K562 (cell line): ENCODE data around the gene PHF1. TPM values are rescaled to one million over a fixed set of nuclear protein-coding genes. Genes with fewer than 3 reads are reported as not detected.

Source experiments
- CBX8 ChIP-seq: fragments of 200-600 bp; sonication (generic); IDR thresholded peaks from 2 replicates; pipeline ENCODE4 v1.6.1; 2012; ENCODE audit warnings: borderline replicate concordance, mixed run types, low read depth, mild to moderate bottlenecking, moderate library complexity, mixed read lengths, low read length, control low read depth, inconsistent platforms; ENCODE audit not compliant: poor library complexity, severe bottlenecking; ENCODE audit errors: extremely low read depth
- CHCHD3 ChIP-seq: fragments of 250-450 bp; sonication (Bioruptor Pico); IDR thresholded peaks from 2 replicates; pipeline ENCODE4 v2.1.2; 2022; ENCODE audit warnings: mild to moderate bottlenecking
- HCFC1 ChIP-seq: IDR thresholded peaks from 2 replicates; pipeline ENCODE4 v1.6.1; 2012; ENCODE audit warnings: low read depth, low read length, improper control_type of control experiment
- IRF2 ChIP-seq: sonication (generic); formaldehyde crosslinking; IDR thresholded peaks from 2 replicates; pipeline ENCODE4 v1.8.1; 2022; ENCODE audit warnings: mild to moderate bottlenecking, missing genetic modification reagents
- MTA1 ChIP-seq: fragments of 450-650 bp; IDR thresholded peaks from 2 replicates; pipeline ENCODE4 v1.6.1; 2017; ENCODE audit warnings: borderline replicate concordance
- NEUROD1 ChIP-seq: fragments of 150-350 bp; IDR thresholded peaks from 2 replicates; pipeline ENCODE4 v1.6.1; 2014; ENCODE audit warnings: borderline replicate concordance, low read length, low read depth; ENCODE audit not compliant: partially characterized antibody
- NFYB ChIP-seq: IDR thresholded peaks from 2 replicates; pipeline ENCODE4 v1.6.1; 2011; ENCODE audit warnings: mild to moderate bottlenecking, moderate library complexity; ENCODE audit not compliant: insufficient read length; ENCODE audit errors: extremely low read depth
- SMAD3 ChIP-seq: fragments of 450-650 bp; formaldehyde crosslinking; conservative IDR thresholded peaks from 2 replicates; pipeline ENCODE4 v1.4.0; 2020; ENCODE audit warnings: mild to moderate bottlenecking
- SMARCE1 ChIP-seq: fragments of 450-650 bp; IDR thresholded peaks from 2 replicates; pipeline ENCODE4 v1.7.1; 2016; ENCODE audit warnings: mild to moderate bottlenecking
- SRF ChIP-seq, 2 experiments: fragments of 250-450, 450-650 bp in 1 of 2; sonication (Bioruptor Pico) in 1 of 2; sonication (generic) in 1 of 2; formaldehyde crosslinking; IDR thresholded peaks; 2 replicates each; pipeline versions ENCODE4 v1.5.0 to v1.5.1; 2020 to 2022; ENCODE audit warnings: mild to moderate bottlenecking in 1 of 2, missing genetic modification reagents in 1 of 2
- SRSF3 ChIP-seq: fragments of 200-400 bp; formaldehyde crosslinking; IDR thresholded peaks from 2 replicates; pipeline ENCODE4 v1.6.1; 2016; ENCODE audit warnings: mild to moderate bottlenecking, low read length, moderate library complexity; ENCODE audit not compliant: insufficient read depth
- STAT5B ChIP-seq: fragments of 250-450 bp; sonication (Bioruptor Pico); IDR thresholded peaks from 2 replicates; pipeline ENCODE4 v1.8.0; 2021; ENCODE audit warnings: mild to moderate bottlenecking, inconsistent platforms
- TEAD1 ChIP-seq, 2 experiments: fragments of 450-650 bp in 1 of 2; sonication (generic) in 1 of 2; formaldehyde crosslinking; IDR thresholded peaks; 2 replicates each; pipeline versions ENCODE4 v1.4.0 to v1.8.0; 2020 to 2022; ENCODE audit warnings: mild to moderate bottlenecking in 2 of 2, missing genetic modification reagents in 1 of 2
- ZNF134 ChIP-seq: fragments of 250-450 bp; sonication (Bioruptor Pico); conservative IDR thresholded peaks from 2 replicates; pipeline ENCODE4 v1.4.0; 2020
- ZNF41 ChIP-seq: fragments of 250-450 bp; sonication (Bioruptor Pico); conservative IDR thresholded peaks from 2 replicates; pipeline ENCODE4 v1.4.0; 2020; ENCODE audit warnings: mild to moderate bottlenecking
- polyA plus RNA-seq, 8 experiments: library from polyadenylated mRNA; depleted of rRNA in 4 of 8; stranded (reverse) in 5 of 8; unstranded in 3 of 8; fragments of >200 nt; fragmentation: Nextera tagmentation in 2 of 8; fragmentation: Illumina TruSeq in 1 of 8; extraction: Ambion mirVana in 2 of 8; extraction: Trizol in 1 of 8; gene quantifications; 2 replicates each; pipeline versions ENCODE4 v1.2.1 to v1.2.3, GENCODE V29; 2011 to 2014; ENCODE audit warnings: inconsistent platforms in 1 of 8, missing spikeins in 1 of 8
- total RNA-seq, 7 experiments: library from RNA; depleted of rRNA in 6 of 7; stranded (reverse); fragments of >200 nt in 6 of 7; fragmentation: Illumina TruSeq in 2 of 7; extraction: Trizol in 2 of 7; gene quantifications; 2 replicates each; pipeline versions ENCODE4 v1.2.1 to v1.2.3, GENCODE V29; 2011 to 2021; ENCODE audit warnings: low replicate concordance in 1 of 7
- TF ChIP-seq, protein P1 (sequence below): fragments of 450-650 bp; formaldehyde crosslinking; IDR thresholded peaks from 2 replicates; pipeline ENCODE4 v1.4.0; 2020; ENCODE audit warnings: mild to moderate bottlenecking, moderate library complexity
- TF ChIP-seq, protein P2 (sequence below): fragments of 250-450 bp; sonication (Bioruptor Pico); IDR thresholded peaks from 2 replicates; pipeline ENCODE4 v1.4.0; 2020
- TF ChIP-seq, protein P3 (sequence below): fragments of 250-450 bp; sonication (Bioruptor Pico); IDR thresholded peaks from 2 replicates; pipeline ENCODE4 v1.4.0; 2020; ENCODE audit warnings: borderline replicate concordance
- TF ChIP-seq, protein P4 (sequence below): fragments of 200-800 bp; sonication (Bioruptor generic); IDR thresholded peaks from 2 replicates; pipeline ENCODE4 v1.6.1; 2017; ENCODE audit warnings: missing genetic modification characterization, missing compliant biosample characterization
- TF ChIP-seq, protein P5 (sequence below): fragments of 250-450 bp; sonication (Bioruptor Pico); IDR thresholded peaks from 2 replicates; pipeline ENCODE4 v1.8.0; 2021; ENCODE audit warnings: moderate library complexity, mild to moderate bottlenecking, inconsistent platforms

PHF1 gene
- total and polyA plus RNA-seq, 9 of the 15 experiments (the other 6 are each of a cell fraction or from before 2014, with no cell fraction given), result 3.7 to 64.2 (median 33.7) TPM

DNA sequence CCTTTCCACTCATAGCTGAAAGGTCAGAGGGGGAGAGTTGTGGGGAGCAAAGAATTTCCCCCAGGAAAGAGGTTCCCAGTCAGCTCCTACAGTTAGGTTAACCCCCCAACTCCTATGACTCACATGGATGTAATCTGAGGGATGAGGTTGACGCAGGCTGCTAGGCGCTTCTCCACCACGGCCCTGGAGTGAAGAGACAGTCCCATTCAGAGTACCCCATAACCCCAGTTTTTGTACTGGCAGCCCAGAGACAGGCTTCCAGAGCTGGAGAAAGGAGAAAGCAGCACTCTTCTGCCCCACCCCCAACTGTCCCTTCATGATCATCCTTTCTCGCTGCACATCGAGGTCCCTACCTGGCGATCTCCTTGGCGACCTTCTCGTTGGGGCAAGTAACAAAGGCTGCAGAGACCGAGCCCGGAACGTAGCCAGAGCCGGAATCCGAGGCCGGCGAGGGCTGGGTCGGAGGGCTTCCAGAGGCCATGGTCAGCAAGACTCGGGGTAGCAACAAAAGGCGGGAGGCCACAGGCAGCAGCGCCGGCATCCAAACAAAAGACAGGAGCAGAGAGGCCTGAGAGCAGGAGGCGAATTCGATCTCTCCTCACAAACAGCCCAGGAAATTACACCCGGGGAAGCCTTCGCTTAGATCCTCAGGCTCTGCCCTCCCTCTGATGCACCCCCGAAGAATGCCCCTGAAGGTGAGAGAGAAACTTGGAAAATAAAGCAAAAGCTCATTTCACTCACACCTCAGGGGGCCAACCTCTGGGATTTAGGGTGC, 6.5 kb downstream of the PHF1 start (continued):
- TF ChIP-seq, protein P1, sequence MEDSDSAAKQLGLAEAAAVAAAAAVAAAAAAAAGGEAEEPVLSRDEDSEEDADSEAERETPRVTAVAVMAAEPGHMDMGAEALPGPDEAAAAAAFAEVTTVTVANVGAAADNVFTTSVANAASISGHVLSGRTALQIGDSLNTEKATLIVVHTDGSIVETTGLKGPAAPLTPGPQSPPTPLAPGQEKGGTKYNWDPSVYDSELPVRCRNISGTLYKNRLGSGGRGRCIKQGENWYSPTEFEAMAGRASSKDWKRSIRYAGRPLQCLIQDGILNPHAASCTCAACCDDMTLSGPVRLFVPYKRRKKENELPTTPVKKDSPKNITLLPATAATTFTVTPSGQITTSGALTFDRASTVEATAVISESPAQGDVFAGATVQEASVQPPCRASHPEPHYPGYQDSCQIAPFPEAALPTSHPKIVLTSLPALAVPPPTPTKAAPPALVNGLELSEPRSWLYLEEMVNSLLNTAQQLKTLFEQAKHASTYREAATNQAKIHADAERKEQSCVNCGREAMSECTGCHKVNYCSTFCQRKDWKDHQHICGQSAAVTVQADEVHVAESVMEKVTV, result no peak
- TF ChIP-seq, protein P2, sequence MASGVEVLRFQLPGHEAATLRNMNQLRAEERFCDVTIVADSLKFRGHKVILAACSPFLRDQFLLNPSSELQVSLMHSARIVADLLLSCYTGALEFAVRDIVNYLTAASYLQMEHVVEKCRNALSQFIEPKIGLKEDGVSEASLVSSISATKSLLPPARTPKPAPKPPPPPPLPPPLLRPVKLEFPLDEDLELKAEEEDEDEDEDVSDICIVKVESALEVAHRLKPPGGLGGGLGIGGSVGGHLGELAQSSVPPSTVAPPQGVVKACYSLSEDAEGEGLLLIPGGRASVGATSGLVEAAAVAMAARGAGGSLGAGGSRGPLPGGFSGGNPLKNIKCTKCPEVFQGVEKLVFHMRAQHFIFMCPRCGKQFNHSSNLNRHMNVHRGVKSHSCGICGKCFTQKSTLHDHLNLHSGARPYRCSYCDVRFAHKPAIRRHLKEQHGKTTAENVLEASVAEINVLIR, result no peak
- TF ChIP-seq, protein P3, sequence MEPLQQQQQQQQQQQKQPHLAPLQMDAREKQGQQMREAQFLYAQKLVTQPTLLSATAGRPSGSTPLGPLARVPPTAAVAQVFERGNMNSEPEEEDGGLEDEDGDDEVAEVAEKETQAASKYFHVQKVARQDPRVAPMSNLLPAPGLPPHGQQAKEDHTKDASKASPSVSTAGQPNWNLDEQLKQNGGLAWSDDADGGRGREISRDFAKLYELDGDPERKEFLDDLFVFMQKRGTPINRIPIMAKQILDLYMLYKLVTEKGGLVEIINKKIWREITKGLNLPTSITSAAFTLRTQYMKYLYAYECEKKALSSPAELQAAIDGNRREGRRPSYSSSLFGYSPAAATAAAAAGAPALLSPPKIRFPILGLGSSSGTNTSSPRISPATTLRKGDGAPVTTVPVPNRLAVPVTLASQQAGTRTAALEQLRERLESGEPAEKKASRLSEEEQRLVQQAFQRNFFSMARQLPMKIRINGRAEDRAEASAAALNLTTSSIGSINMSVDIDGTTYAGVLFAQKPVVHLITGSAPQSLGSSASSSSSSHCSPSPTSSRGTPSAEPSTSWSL (CRISPR knock-in tag), result no peak
- TF ChIP-seq, protein P4, sequence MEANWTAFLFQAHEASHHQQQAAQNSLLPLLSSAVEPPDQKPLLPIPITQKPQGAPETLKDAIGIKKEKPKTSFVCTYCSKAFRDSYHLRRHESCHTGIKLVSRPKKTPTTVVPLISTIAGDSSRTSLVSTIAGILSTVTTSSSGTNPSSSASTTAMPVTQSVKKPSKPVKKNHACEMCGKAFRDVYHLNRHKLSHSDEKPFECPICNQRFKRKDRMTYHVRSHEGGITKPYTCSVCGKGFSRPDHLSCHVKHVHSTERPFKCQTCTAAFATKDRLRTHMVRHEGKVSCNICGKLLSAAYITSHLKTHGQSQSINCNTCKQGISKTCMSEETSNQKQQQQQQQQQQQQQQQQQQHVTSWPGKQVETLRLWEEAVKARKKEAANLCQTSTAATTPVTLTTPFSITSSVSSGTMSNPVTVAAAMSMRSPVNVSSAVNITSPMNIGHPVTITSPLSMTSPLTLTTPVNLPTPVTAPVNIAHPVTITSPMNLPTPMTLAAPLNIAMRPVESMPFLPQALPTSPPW (CRISPR knock-in tag), result no peak
- TF ChIP-seq IRF2, result no peak
- TF ChIP-seq SRSF3, result no peak
- TF ChIP-seq SMAD3 (CRISPR knock-in tag), result no peak
- TF ChIP-seq SMARCE1, result peak; percentile 52; the same call in 1 of the 2 replicates
- TF ChIP-seq NFYB, result no peak
- no peak for TF ChIP-seq SRF (CRISPR knock-in tag; IDR thresholded peaks at IDR 0.05)
- TF ChIP-seq STAT5B (CRISPR knock-in tag), result no peak
- no peak for TF ChIP-seq MTA1
- no peak for TF ChIP-seq ZNF134 (CRISPR knock-in tag)
- no peak for TF ChIP-seq NEUROD1
- TF ChIP-seq CBX8, result no peak
- no peak for TF ChIP-seq ZNF41 (CRISPR knock-in tag)
- no peak for TF ChIP-seq HCFC1
- TF ChIP-seq, protein P5, sequence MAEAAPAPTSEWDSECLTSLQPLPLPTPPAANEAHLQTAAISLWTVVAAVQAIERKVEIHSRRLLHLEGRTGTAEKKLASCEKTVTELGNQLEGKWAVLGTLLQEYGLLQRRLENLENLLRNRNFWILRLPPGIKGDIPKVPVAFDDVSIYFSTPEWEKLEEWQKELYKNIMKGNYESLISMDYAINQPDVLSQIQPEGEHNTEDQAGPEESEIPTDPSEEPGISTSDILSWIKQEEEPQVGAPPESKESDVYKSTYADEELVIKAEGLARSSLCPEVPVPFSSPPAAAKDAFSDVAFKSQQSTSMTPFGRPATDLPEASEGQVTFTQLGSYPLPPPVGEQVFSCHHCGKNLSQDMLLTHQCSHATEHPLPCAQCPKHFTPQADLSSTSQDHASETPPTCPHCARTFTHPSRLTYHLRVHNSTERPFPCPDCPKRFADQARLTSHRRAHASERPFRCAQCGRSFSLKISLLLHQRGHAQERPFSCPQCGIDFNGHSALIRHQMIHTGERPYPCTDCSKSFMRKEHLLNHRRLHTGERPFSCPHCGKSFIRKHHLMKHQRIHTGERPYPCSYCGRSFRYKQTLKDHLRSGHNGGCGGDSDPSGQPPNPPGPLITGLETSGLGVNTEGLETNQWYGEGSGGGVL (CRISPR knock-in tag), result no peak
- no peak for TF ChIP-seq TEAD1 (CRISPR knock-in tag; IDR thresholded peaks at IDR 0.05)
- no peak for TF ChIP-seq CHCHD3 (CRISPR knock-in tag)
